LNCAP (cell line): ENCODE data around the gene RIC8B.

ENCODE experiments used
- CTCF ChIP-seq: fragments of 450-650 bp; IDR thresholded peaks from 2 replicates; pipeline ENCODE4 v1.5.1; 2017; ENCODE audit warnings: mild to moderate bottlenecking

RIC8B gene

DNA sequence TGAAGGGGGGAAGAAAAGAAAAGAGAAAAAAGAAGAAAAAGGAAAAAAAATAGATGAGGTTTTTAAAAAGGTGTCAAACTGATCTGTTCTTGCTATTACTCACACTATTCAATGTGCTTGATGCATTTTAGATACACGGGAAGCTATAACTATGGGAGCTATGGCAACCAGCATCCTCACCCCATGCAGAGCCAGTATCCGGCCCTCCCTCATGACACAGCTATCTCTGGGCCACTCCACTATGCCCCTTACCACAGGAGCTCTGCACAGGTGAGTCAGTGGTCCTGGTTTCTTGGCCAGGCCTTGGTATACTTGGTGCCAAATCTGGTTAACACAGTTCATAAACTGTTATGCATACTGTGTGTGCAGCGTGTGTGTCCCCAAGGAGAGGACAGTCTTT, 24.0 kb upstream of the RIC8B start:
- TF ChIP-seq CTCF = no peak

DNA sequence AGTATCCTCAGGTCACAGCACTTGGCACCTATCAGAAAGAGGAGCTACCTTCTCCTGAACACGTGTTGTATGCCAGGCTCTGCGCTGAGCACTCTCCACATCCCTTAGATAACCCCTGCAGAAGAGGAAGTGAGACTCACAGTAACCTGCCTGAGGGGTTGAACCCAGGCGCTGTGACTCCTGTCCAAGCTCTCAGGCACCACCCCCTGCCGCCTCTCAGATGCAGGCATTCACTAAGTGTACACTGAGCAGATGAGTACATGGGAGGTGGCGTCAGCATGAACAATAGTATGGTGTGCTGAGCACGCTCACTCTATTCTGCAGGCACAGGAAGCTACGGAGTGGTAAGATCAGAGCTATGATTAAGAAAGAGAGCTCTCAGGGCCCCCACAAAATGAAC, 21.0 kb upstream of the RIC8B start:
- TF ChIP-seq CTCF = no peak

DNA sequence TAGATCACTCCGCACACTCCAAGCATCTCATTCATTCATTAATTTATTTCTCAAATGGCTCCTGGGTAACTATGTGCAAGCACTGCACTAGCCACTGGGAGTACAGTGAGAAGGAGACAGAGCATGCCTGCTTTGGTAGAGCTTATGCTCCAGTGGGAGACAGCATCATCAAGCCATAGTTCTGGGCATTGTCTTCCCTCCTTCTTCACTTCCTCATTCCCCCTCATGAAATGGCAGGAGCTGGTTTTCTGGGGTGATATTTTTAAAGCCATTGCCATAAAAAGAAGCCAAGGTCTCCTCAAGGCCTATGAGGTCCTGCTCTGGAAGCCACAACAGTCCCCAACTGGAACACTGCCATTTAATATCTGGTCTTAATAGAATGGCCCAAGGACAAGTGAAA, 20.2 kb upstream of the RIC8B start:
- TF ChIP-seq CTCF = no peak

- TF ChIP-seq CTCF = no peak
These were observed 16.7 kb upstream of the RIC8B start for GRCh38 chr12:106757623-106758348.

GRCh38 chr12:106758349-106759110, 16.0 kb upstream of the RIC8B start:
- TF ChIP-seq CTCF = no peak

- no peak for TF ChIP-seq CTCF
These were observed 14.8 kb upstream of the RIC8B start for GRCh38 chr12:106759526-106760183.

DNA sequence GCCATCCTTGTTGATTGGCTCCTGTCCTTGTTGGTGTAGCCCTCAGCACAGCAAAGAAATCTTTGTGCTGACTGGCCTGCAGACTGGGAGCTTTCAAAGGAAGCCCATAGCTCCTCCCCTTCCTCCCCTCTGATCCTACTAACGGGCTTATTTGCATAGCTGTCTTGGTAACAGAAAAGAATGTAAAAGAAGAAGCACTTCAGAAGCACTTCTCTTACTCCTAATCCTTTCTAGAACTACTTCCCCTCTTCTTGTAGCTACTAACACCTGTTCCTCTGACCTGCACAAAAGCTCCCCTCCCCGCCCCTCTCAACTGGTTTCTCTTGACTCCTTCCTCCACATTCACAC, 14.3 kb upstream of the RIC8B start:
- TF ChIP-seq CTCF = no peak
